ENCODE data around the gene SMYD3.

The SMYD3 gene

GRCh38 chr1:246200225-246200624 lies 306.9 kb downstream of the SMYD3 start:
- no peak overlapping the region for H3K4me3 ChIP-seq (ENCODE audit: low read depth in 1 of 2, low read length in 2 of 2)
- H3K27me3 ChIP-seq (ENCODE audit: control insufficient read depth in 1 of 2, insufficient read depth in 2 of 2, low read length in 2 of 2), result no peaks in the 10 kb centered on the region
- no peaks in the 10 kb centered on the region for H3K9me3 ChIP-seq (ENCODE audit: low read length)
- H3K4me1 ChIP-seq (ENCODE audit: insufficient read depth, low read length), result no peaks in the 10 kb centered on the region
- H3K27ac ChIP-seq (ENCODE audit: low read depth, low read length), result no peak overlapping the region
- H3K9ac ChIP-seq (ENCODE audit: low read length), result no peak overlapping the region
- H3K36me3 ChIP-seq (ENCODE audit: insufficient read depth, low read length), result no peaks in the 10 kb centered on the region

DNA sequence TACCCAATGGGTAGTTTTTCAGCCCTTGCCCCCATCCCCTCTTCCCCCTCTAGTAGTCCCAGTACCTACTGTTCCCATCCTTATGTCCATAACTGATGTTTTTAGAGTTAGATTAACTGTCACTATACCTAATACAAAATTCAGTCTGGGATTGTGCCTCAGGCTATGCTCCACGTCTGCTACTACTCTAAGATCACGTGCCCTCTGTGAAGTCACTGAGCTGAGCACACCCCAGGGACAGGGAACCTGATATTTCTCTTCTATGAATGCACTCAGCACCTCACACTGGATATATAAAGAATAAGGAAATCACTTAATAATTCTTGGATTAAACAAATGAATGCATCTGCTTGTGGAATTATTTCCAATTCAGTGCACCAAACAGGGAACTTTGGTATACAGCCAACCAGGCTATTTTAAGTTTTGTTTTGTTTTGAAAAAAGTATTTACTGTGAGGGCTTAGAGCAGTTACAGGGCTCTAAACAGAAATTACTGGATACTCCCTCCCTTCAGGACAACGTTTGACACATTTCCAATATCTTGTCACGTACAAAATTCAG lies 307.9 kb downstream of the SMYD3 start:
- Histone ChIP-seq H3K4me1 (ENCODE audit: insufficient read depth, low read length) (no peaks in the 10 kb centered on the region), H3K27me3 (ENCODE audit: control insufficient read depth in 1 of 2, insufficient read depth in 2 of 2, low read length in 2 of 2) (no peaks in the 10 kb centered on the region), H3K9me3 (ENCODE audit: low read length) (no peaks in the 10 kb centered on the region), H3K27ac (ENCODE audit: low read depth, low read length) (no peak overlapping the region), H3K9ac (ENCODE audit: low read length) (no peak overlapping the region), H3K36me3 (ENCODE audit: insufficient read depth, low read length) (no peaks in the 10 kb centered on the region), H3K4me3 (ENCODE audit: low read depth in 1 of 2, low read length in 2 of 2) (no peak overlapping the region)

GRCh38 chr1:246198115-246198816 lies 308.8 kb downstream of the SMYD3 start:
- no peak overlapping the region for H3K27ac ChIP-seq (ENCODE audit: low read depth, low read length)
- H3K4me1 ChIP-seq (ENCODE audit: insufficient read depth, low read length), result no peaks in the 10 kb centered on the region
- H3K9me3 ChIP-seq (ENCODE audit: low read length), result no peaks in the 10 kb centered on the region
- no peak overlapping the region for H3K9ac ChIP-seq (ENCODE audit: low read length)
- no peaks in the 10 kb centered on the region for H3K36me3 ChIP-seq (ENCODE audit: insufficient read depth, low read length)
- no peaks in the 10 kb centered on the region for H3K27me3 ChIP-seq (ENCODE audit: control insufficient read depth in 1 of 2, insufficient read depth in 2 of 2, low read length in 2 of 2)
- H3K4me3 ChIP-seq (ENCODE audit: low read depth in 1 of 2, low read length in 2 of 2), result no peak overlapping the region

DNA sequence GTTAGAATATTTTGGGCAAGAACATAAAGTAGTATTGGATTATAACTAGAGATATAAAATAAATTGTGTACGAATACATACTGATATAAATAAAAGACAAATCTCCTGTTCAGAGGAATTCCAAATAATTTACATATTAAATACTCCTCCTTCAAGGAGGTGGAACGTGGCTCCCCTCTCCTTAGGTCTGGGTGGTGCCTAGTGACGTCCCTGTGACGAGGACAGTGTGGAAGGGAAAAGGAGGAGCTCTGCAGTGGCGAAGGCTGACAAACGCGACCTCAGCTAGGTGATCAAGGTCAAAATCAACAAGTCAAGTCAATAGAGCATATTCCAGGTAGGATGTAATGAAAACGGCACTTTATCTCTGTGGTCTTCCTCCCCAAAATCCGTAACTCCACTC lies 310.0 kb downstream of the SMYD3 start:
- H3K36me3 ChIP-seq (ENCODE audit: insufficient read depth, low read length), result no peaks in the 10 kb centered on the region
- H3K9ac ChIP-seq (ENCODE audit: low read length), result no peak overlapping the region
- no peaks in the 10 kb centered on the region for H3K9me3 ChIP-seq (ENCODE audit: low read length)
- no peak overlapping the region for H3K4me3 ChIP-seq (ENCODE audit: low read depth in 1 of 2, low read length in 2 of 2)
- no peak overlapping the region for H3K27ac ChIP-seq (ENCODE audit: low read depth, low read length)
- no peaks in the 10 kb centered on the region for H3K27me3 ChIP-seq (ENCODE audit: control insufficient read depth in 1 of 2, insufficient read depth in 2 of 2, low read length in 2 of 2)
- H3K4me1 ChIP-seq (ENCODE audit: insufficient read depth, low read length), result no peaks in the 10 kb centered on the region

DNA sequence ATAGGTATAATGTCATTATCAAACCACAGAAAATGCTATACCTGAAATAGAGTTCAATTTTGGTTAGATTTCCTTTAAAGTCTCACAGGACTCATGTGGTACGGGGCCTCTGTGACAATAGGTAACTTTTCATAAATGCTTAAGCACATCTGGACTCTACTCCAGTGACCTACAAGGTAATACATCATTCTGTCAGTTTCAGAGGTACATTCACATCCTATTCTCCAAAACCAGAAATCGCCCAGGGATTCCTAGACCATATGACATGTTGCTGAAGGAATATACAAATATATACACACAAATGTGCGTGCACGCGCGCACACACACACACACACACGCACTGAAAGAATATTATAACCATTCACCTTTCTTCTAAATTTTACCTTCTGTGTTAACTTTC lies 311.8 kb downstream of the SMYD3 start:
- H3K27ac ChIP-seq (ENCODE audit: low read depth, low read length), result no peak overlapping the region
- H3K27me3 ChIP-seq (ENCODE audit: control insufficient read depth in 1 of 2, insufficient read depth in 2 of 2, low read length in 2 of 2), result no peaks in the 10 kb centered on the region
- no peak overlapping the region for H3K9ac ChIP-seq (ENCODE audit: low read length)
- H3K9me3 ChIP-seq (ENCODE audit: low read length), result no peaks in the 10 kb centered on the region
- no peaks in the 10 kb centered on the region for H3K4me1 ChIP-seq (ENCODE audit: insufficient read depth, low read length)
- no peak overlapping the region for H3K4me3 ChIP-seq (ENCODE audit: low read depth in 1 of 2, low read length in 2 of 2)
- no peaks in the 10 kb centered on the region for H3K36me3 ChIP-seq (ENCODE audit: insufficient read depth, low read length)

DNA sequence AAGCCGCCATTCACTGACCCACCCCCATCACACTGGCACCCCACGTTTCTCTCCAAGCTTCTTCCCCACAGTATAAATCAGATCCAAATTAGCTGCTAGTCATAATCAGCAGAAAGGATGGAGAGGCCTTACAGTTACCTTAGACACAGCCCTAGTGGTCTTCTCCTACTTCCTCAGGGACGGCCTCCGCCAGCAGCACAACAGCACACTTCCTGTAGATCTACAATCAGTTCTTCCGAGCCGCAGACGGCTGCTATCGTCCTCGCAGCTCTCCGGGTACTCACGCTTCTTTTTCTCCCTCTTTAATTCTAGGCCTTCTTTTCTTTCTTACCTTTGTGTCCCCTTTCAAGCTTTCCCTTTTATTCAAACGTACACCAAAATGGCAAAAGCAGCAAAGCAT lies 313.5 kb downstream of the SMYD3 start:
- Histone ChIP-seq H3K36me3 (ENCODE audit: insufficient read depth, low read length) (no peaks in the 10 kb centered on the region), H3K27me3 (ENCODE audit: control insufficient read depth in 1 of 2, insufficient read depth in 2 of 2, low read length in 2 of 2) (no peaks in the 10 kb centered on the region), H3K9ac (ENCODE audit: low read length) (no peak overlapping the region), H3K4me3 (ENCODE audit: low read depth in 1 of 2, low read length in 2 of 2) (no peak overlapping the region), H3K27ac (ENCODE audit: low read depth, low read length) (no peak overlapping the region), H3K9me3 (ENCODE audit: low read length) (no peaks in the 10 kb centered on the region), H3K4me1 (ENCODE audit: insufficient read depth, low read length) (no peaks in the 10 kb centered on the region)

- no peak overlapping the region for H3K4me3 ChIP-seq (ENCODE audit: low read depth in 1 of 2, low read length in 2 of 2)
- no peak overlapping the region for H3K27ac ChIP-seq (ENCODE audit: low read depth, low read length)
Observed at GRCh38 chr1:246189126-246189525, 318.0 kb downstream of the SMYD3 start.

GRCh38 chr1:246187834-246188372 lies 319.2 kb downstream of the SMYD3 start:
- no peaks in the 10 kb centered on the region for H3K9me3 ChIP-seq (ENCODE audit: low read length)
- no peak overlapping the region for H3K27ac ChIP-seq (ENCODE audit: low read depth, low read length)
- no peak overlapping the region for H3K9ac ChIP-seq (ENCODE audit: low read length)
- no peak overlapping the region for H3K4me3 ChIP-seq (ENCODE audit: low read depth in 1 of 2, low read length in 2 of 2)
- H3K27me3 ChIP-seq (ENCODE audit: control insufficient read depth in 1 of 2, insufficient read depth in 2 of 2, low read length in 2 of 2), result no peaks in the 10 kb centered on the region
- H3K36me3 ChIP-seq (ENCODE audit: insufficient read depth, low read length), result no peaks in the 10 kb centered on the region
- H3K4me1 ChIP-seq (ENCODE audit: insufficient read depth, low read length), result no peaks in the 10 kb centered on the region

More at GRCh38 chr1:246189126-246189525, 318.0 kb downstream of the SMYD3 start:
- no peak overlapping the region for H3K9ac ChIP-seq (ENCODE audit: low read length)
- no peaks in the 10 kb centered on the region for H3K9me3 ChIP-seq (ENCODE audit: low read length)
- no peaks in the 10 kb centered on the region for H3K36me3 ChIP-seq (ENCODE audit: insufficient read depth, low read length)
- no peaks in the 10 kb centered on the region for H3K27me3 ChIP-seq (ENCODE audit: control insufficient read depth in 1 of 2, insufficient read depth in 2 of 2, low read length in 2 of 2)
- no peaks in the 10 kb centered on the region for H3K4me1 ChIP-seq (ENCODE audit: insufficient read depth, low read length)

DNA sequence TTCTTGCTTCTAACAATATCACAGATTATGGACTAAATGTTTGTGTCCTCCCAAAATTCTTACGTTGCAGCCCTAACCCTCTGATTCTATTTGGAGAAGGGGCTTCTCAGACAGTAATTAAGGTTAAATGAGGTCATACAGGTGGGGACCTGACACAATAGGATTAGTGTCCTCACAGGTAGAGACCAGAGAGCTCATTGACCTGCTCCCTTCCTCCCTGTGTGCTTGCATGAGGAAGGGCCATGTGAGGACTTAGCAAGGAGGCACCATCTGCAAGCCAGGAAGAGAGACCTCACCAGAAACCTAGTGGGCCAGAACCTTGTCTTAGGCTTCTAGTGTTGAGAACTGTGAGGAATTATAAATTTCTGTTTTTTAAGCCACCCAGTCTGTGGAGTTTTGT lies 322.6 kb downstream of the SMYD3 start:
- H3K9me3 ChIP-seq (ENCODE audit: low read length), result no peaks in the 10 kb centered on the region
- no peak overlapping the region for H3K9ac ChIP-seq (ENCODE audit: low read length)
- no peaks in the 10 kb centered on the region for H3K36me3 ChIP-seq (ENCODE audit: insufficient read depth, low read length)
- H3K27ac ChIP-seq (ENCODE audit: low read depth, low read length), result no peak overlapping the region
- no peaks in the 10 kb centered on the region for H3K4me1 ChIP-seq (ENCODE audit: insufficient read depth, low read length)
- H3K4me3 ChIP-seq (ENCODE audit: low read depth in 1 of 2, low read length in 2 of 2), result no peak overlapping the region
- no peaks in the 10 kb centered on the region for H3K27me3 ChIP-seq (ENCODE audit: control insufficient read depth in 1 of 2, insufficient read depth in 2 of 2, low read length in 2 of 2)

DNA sequence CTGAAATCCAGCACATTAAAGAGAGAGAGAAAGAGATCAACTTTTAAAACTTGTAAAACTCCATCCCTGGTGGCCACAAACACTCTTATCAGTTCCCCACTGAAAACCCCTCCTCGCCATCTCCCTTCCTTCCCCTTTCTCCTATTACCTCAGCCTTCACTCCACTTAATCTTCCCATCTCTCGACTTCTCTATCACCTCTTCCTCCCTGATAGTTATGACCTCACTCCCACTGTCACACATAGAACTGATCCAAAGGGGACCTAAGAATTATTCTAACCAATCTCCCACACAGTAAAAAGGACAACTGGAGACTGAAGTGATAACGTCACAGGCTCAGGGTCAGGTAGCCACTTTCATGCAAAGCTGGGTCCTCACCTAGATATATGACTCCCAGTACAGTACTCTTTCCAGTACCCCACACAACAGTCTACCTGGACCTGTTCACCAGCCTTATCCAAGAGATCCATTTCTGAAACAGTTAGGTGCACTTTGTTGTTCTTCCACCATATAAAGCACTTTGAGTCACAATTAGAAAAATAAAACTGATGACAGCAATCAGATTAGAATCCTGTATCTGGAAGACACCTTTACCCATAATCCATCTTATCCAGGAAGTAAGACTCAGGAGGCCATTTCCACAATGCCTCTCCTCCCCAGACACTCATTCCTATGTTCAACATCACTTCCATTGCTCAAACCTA lies 324.8 kb downstream of the SMYD3 start:
- no peak overlapping the region for H3K9ac ChIP-seq (ENCODE audit: low read length)
- no peaks in the 10 kb centered on the region for H3K9me3 ChIP-seq (ENCODE audit: low read length)
- H3K27me3 ChIP-seq (ENCODE audit: control insufficient read depth in 1 of 2, insufficient read depth in 2 of 2, low read length in 2 of 2), result no peaks in the 10 kb centered on the region
- no peaks in the 10 kb centered on the region for H3K36me3 ChIP-seq (ENCODE audit: insufficient read depth, low read length)
- H3K27ac ChIP-seq (ENCODE audit: low read depth, low read length), result no peak overlapping the region
- no peak overlapping the region for H3K4me3 ChIP-seq (ENCODE audit: low read depth in 1 of 2, low read length in 2 of 2)
- no peaks in the 10 kb centered on the region for H3K4me1 ChIP-seq (ENCODE audit: insufficient read depth, low read length)

- no peak overlapping the region for H3K27ac ChIP-seq (ENCODE audit: low read depth, low read length)
- H3K9me3 ChIP-seq (ENCODE audit: low read length), result no peaks in the 10 kb centered on the region
- no peak overlapping the region for H3K9ac ChIP-seq (ENCODE audit: low read length)
- H3K36me3 ChIP-seq (ENCODE audit: insufficient read depth, low read length), result no peaks in the 10 kb centered on the region
- H3K27me3 ChIP-seq (ENCODE audit: control insufficient read depth in 1 of 2, insufficient read depth in 2 of 2, low read length in 2 of 2), result no peaks in the 10 kb centered on the region
- peaks cover 9% of the 10 kb centered on the region for H3K4me1 ChIP-seq (ENCODE audit: insufficient read depth, low read length)
- no peak overlapping the region for H3K4me3 ChIP-seq (ENCODE audit: low read depth in 1 of 2, low read length in 2 of 2)
Observed at GRCh38 chr1:246181241-246181640, 325.8 kb downstream of the SMYD3 start.
